Tibial nerve (tissue), 4 donors: ENCODE measurements around the gene FBXL16. TPM values are rescaled to one million over a fixed set of nuclear protein-coding genes. Genes with fewer than 3 reads are reported as not detected.
"Not testable (repeated sequence)": the region's sequence is repeated elsewhere in the genome, so short reads cannot be mapped to it uniquely, and the experiment has no call there.

Source experiments
- DNase-seq, 2 donors: peaks; one replicate each; pipeline ENCODE4 v3.0.0-alpha.2; 2019; ENCODE audit warnings: low spot score in 2 of 2
- H3K27ac ChIP-seq, 4 donors: fragments of 200-600 bp; sonication (generic) in 3 of 4; one replicate each; pipeline ENCODE4 v1.5.1; 2017 to 2019; ENCODE audit warnings: mild to moderate bottlenecking in 1 of 4
- H3K27me3 ChIP-seq, 2 donors: fragments of 200-600 bp; sonication (generic) in 1 of 2; one replicate each; pipeline versions ENCODE4 v1.5.1 to v1.6.0; 2017 to 2019
- H3K36me3 ChIP-seq, 3 donors: fragments of 200-600 bp; sonication (generic); one replicate each; pipeline ENCODE4 v1.5.1; 2018 to 2019
- H3K4me1 ChIP-seq, 4 donors: fragments of 200-600 bp; sonication (generic) in 3 of 4; one replicate each; pipeline ENCODE4 v1.5.1; 2017 to 2019
- H3K4me3 ChIP-seq, 4 donors: fragments of 200-600 bp; sonication (generic) in 3 of 4; one replicate each; pipeline ENCODE4 v1.5.1; 2017 to 2019; ENCODE audit warnings: mild to moderate bottlenecking in 1 of 4, moderate library complexity in 1 of 4
- H3K9me3 ChIP-seq, 4 donors: fragments of 200-600 bp; sonication (generic) in 3 of 4; one replicate each; pipeline ENCODE4 v1.5.1; 2017 to 2019
- CTCF ChIP-seq, 5 experiments: fragments of 200-600 bp in 3 of 5; fragments of 450-650 bp in 2 of 5; sonication (generic) in 3 of 5; IDR thresholded peaks; one replicate each; pipeline ENCODE4 v1.5.1; 2016 to 2019; ENCODE audit warnings: antibody characterized with exemption in 5 of 5, mild to moderate bottlenecking in 3 of 5, moderate library complexity in 2 of 5
- EP300 ChIP-seq, 2 donors: sonication (generic); formaldehyde crosslinking; IDR thresholded peaks; one replicate each; pipeline ENCODE4 v1.6.1; 2017; ENCODE audit warnings: antibody characterized with exemption in 2 of 2, mild to moderate bottlenecking in 1 of 2
- POLR2A ChIP-seq, 2 donors: fragments of 450-650 bp; IDR thresholded peaks; one replicate each; pipeline ENCODE4 v1.6.1; 2017; ENCODE audit warnings: antibody characterized with exemption in 2 of 2, mild to moderate bottlenecking in 2 of 2, moderate library complexity in 2 of 2
- WGBS, 2 donors: methylation state at CpG; one replicate each; pipeline ENCODE4 v1.1.5; 2018; 5-methylcytosine and 5-hydroxymethylcytosine counted together
- total RNA-seq, 4 donors: library from RNA; depleted of rRNA; stranded (reverse); fragments of >200 nt; gene quantifications; one replicate each; pipeline ENCODE4 v1.1.0, GENCODE V29; 2016

FBXL16 gene
- total RNA-seq, 4 donors from 2014 or later, result 1.5 to 5.7 (median 3.5) TPM

GRCh38 chr16:693766-694165, 11.8 kb downstream of the FBXL16 start:
- Histone ChIP-seq H3K4me1 (peaks cover 0 to 42% (median 25%) of the 10 kb centered on the region in 4 donors), H3K36me3 (peaks cover 0 to 8% (median 0%) of the 10 kb centered on the region in 3 donors), H3K4me3 (no peak overlapping the region), H3K27me3 (peaks cover 0 to 58% of the 10 kb centered on the region in 2 donors), H3K9me3 (no peaks in the 10 kb centered on the region), H3K27ac (no peak overlapping the region)
- DNase-seq, result no peak
- TF ChIP-seq CTCF (IDR thresholded peaks at IDR 0.05) (no peak), POLR2A (IDR thresholded peaks at IDR 0.05) (no peak), EP300 (IDR thresholded peaks at IDR 0.05) (no peak)
- WGBS, 2 donors, result 3% methylated on average over 20 to 30 of the region's 37 CpGs

- no peak for TF ChIP-seq CTCF (IDR thresholded peaks at IDR 0.05)
- TF ChIP-seq EP300 (IDR thresholded peaks at IDR 0.05), result no peak
- TF ChIP-seq POLR2A (IDR thresholded peaks at IDR 0.05), result no peak
- peaks cover 0 to 46% (median 27%) of the 10 kb centered on the region in 4 donors for H3K4me1 ChIP-seq
- 29 to 48% methylated on average over 18 to 20 of the region's 22 CpGs for WGBS, 2 donors
- peaks cover 0 to 56% of the 10 kb centered on the region in 2 donors for H3K27me3 ChIP-seq
- no peaks in the 10 kb centered on the region for H3K9me3 ChIP-seq
- H3K4me3 ChIP-seq, result no peak overlapping the region
- no peak overlapping the region for H3K27ac ChIP-seq
- no peak for DNase-seq
- H3K36me3 ChIP-seq, result peaks cover 0 to 8% (median 0%) of the 10 kb centered on the region in 3 donors
Measured at GRCh38 chr16:693364-693763, 12.2 kb downstream of the FBXL16 start.

- Histone ChIP-seq H3K9me3 (no peaks in the 10 kb centered on the region), H3K27ac (no peak overlapping the region), H3K4me1 (peaks cover 0 to 52% (median 27%) of the 10 kb centered on the region in 4 donors), H3K27me3 (peaks cover 0 to 54% of the 10 kb centered on the region in 2 donors), H3K36me3 (peaks cover 0 to 14% (median 0%) of the 10 kb centered on the region in 3 donors), H3K4me3 (no peak overlapping the region)
- no peak for DNase-seq
- no peak for TF ChIP-seq EP300 (IDR thresholded peaks at IDR 0.05)
- no peak for TF ChIP-seq CTCF (IDR thresholded peaks at IDR 0.05)
- no peak for TF ChIP-seq POLR2A (IDR thresholded peaks at IDR 0.05)
- 63 to 71% methylated on average over 10 of the region's 10 CpGs for WGBS, 2 donors
Measured at GRCh38 chr16:692356-693108, 13.1 kb downstream of the FBXL16 start.

- WGBS, 2 donors, result 89 to 92% methylated on average over 16 of the region's 16 CpGs
- Histone ChIP-seq H3K27me3 (peaks cover 0 to 41% of the 10 kb centered on the region in 2 donors), H3K36me3 (peaks cover 0 to 20% (median 0%) of the 10 kb centered on the region in 3 donors), H3K4me1 (peaks cover 0 to 56% (median 27%) of the 10 kb centered on the region in 4 donors)
- H3K9me3 ChIP-seq, H3K27ac ChIP-seq, DNase-seq, H3K4me3 ChIP-seq: not testable (repeated sequence)
Measured at GRCh38 chr16:691242-691641, 14.4 kb downstream of the FBXL16 start.

GRCh38 chr16:689175-689897, 16.3 kb downstream of the FBXL16 start:
- WGBS, 2 donors, result 81 to 90% methylated on average over 24 of the region's 26 CpGs

More at GRCh38 chr16:689175-689897, 16.3 kb downstream of the FBXL16 start:
- H3K27ac ChIP-seq, result peak overlapping the region in 3 of 4 donors; percentile 88 to 94 (median 90)
- peak overlapping the region; percentile 63 to 99 (median 82) for H3K4me3 ChIP-seq
- no peaks in the 10 kb centered on the region for H3K9me3 ChIP-seq
- DNase-seq, result no peak
- peaks cover 0 to 32% (median 0%) of the 10 kb centered on the region in 3 donors for H3K36me3 ChIP-seq
- TF ChIP-seq EP300 (IDR thresholded peaks at IDR 0.05) (no peak), CTCF (IDR thresholded peaks at IDR 0.05) (no peak), POLR2A (IDR thresholded peaks at IDR 0.05) (no peak)
- peaks cover 0 to 23% of the 10 kb centered on the region in 2 donors for H3K27me3 ChIP-seq
- peaks cover 0 to 57% (median 24%) of the 10 kb centered on the region in 4 donors for H3K4me1 ChIP-seq
